ENCODE data around the gene TRAPPC6A.

DNA sequence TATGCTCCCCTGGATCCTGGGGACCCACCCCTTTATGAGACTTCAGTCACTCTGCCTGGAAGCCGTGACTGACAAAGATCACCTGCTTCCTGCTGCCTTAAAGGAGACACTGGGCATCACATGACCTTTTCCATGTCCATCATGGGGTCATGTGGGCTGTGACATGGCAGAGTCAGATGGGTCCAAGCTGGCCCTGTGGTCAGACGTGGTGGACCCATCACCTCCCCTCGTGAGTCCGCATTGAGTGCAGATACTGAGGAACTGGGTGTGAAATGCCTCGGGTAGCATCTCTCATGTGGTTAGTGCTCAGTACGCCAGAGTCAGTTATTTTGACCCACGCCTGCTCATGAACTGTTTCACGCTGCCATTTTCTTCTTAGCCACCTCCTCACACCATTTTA is 44.4 kb downstream of the TRAPPC6A start:
- no peak for TF ChIP-seq POLR2A (IDR thresholded peaks at IDR 0.05)
- TF ChIP-seq, protein P1, sequence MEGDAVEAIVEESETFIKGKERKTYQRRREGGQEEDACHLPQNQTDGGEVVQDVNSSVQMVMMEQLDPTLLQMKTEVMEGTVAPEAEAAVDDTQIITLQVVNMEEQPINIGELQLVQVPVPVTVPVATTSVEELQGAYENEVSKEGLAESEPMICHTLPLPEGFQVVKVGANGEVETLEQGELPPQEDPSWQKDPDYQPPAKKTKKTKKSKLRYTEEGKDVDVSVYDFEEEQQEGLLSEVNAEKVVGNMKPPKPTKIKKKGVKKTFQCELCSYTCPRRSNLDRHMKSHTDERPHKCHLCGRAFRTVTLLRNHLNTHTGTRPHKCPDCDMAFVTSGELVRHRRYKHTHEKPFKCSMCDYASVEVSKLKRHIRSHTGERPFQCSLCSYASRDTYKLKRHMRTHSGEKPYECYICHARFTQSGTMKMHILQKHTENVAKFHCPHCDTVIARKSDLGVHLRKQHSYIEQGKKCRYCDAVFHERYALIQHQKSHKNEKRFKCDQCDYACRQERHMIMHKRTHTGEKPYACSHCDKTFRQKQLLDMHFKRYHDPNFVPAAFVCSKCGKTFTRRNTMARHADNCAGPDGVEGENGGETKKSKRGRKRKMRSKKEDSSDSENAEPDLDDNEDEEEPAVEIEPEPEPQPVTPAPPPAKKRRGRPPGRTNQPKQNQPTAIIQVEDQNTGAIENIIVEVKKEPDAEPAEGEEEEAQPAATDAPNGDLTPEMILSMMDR (IDR thresholded peaks at IDR 0.05): no peak
- no peak for TF ChIP-seq EP300 (IDR thresholded peaks at IDR 0.05)
- no peak for TF ChIP-seq POLR2AphosphoS5 (IDR thresholded peaks at IDR 0.05)

All from suprapubic skin (tissue), 4 donors.